ENCODE data around the gene SYNM.
"Not testable (repeated sequence)": the region's sequence is repeated elsewhere in the genome, so short reads cannot be mapped to it uniquely, and the experiment has no call there.

SYNM gene

GRCh38 chr15:99104788-99105513, at the start of gene SYNM:
Gene SYNM (plus strand): TSS chr15:99105080. CDS start chr15:99105200, 120 bp downstream.
- DNase-seq: peak; percentile 22

- DNase-seq: no peak
Measured at GRCh38 chr15:99055555-99056134, 49.2 kb upstream of the SYNM start.

- DNase-seq: no peak
Measured at GRCh38 chr15:99057020-99057419, 47.9 kb upstream of the SYNM start.

- no peak for DNase-seq
Measured at GRCh38 chr15:99057697-99058420, 47.0 kb upstream of the SYNM start.

GRCh38 chr15:99058421-99058870, 46.4 kb upstream of the SYNM start:
- DNase-seq: no peak

- DNase-seq: peak; percentile 56
Measured at GRCh38 chr15:99059010-99059981, 45.6 kb upstream of the SYNM start.

GRCh38 chr15:99060186-99060585, 44.7 kb upstream of the SYNM start:
- not testable (repeated sequence) for DNase-seq

- no peak for DNase-seq
Measured at GRCh38 chr15:99062226-99062625, 42.7 kb upstream of the SYNM start.

GRCh38 chr15:99068186-99068585, 36.7 kb upstream of the SYNM start:
- no peak for DNase-seq

- no peak for DNase-seq
Measured at GRCh38 chr15:99070208-99070607, 34.7 kb upstream of the SYNM start.

- no peak for DNase-seq
Measured at GRCh38 chr15:99071091-99071680, 33.7 kb upstream of the SYNM start.

GRCh38 chr15:99073008-99073717, 31.7 kb upstream of the SYNM start:
- DNase-seq: no peak

- no peak for DNase-seq
Measured at GRCh38 chr15:99074446-99074845, 30.4 kb upstream of the SYNM start.

- DNase-seq: not testable (repeated sequence)
Measured at GRCh38 chr15:99075059-99075652, 29.7 kb upstream of the SYNM start.

GRCh38 chr15:99076109-99076508, 28.8 kb upstream of the SYNM start:
- DNase-seq: no peak

- DNase-seq: peak; percentile 9
Measured at GRCh38 chr15:99076555-99077308, 28.1 kb upstream of the SYNM start.

- DNase-seq: no peak
Measured at GRCh38 chr15:99082798-99083197, 22.1 kb upstream of the SYNM start.

GRCh38 chr15:99084965-99085364, 19.9 kb upstream of the SYNM start:
- DNase-seq: no peak

GRCh38 chr15:99085413-99086326, 19.2 kb upstream of the SYNM start:
- DNase-seq: no peak
